Amniotic stem cell (primary cell): Measurements from ENCODE around the gene SLC29A3.

Source experiments
- DNase-seq: peaks from one replicate; lab custom pipeline; 2025; lab: John Stamatoyannopoulos, UW

SLC29A3 gene

GRCh38 chr10:71321386-71321785 is 2.3 kb downstream of the SLC29A3 start:
- no peak for DNase-seq

DNA sequence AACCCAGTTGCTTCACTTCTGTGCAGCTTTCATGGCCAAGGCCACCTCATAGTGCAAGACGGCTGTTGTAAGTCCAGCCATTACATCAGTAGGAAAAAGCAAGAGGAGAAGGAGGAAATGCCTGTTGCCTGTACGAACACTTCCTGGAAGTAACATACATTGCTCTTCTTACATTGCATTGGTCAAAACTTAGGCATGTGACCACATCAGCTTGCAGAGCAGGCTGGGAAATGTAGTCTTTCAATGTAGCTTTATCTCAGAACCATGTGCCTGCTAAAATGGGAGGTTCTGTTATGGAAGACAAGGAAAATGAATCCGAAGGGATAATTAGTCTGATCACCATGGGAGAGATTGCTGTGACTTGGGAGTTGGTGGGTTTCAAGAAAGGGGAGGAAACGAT is 4.3 kb downstream of the SLC29A3 start:
- no peak for DNase-seq

DNA sequence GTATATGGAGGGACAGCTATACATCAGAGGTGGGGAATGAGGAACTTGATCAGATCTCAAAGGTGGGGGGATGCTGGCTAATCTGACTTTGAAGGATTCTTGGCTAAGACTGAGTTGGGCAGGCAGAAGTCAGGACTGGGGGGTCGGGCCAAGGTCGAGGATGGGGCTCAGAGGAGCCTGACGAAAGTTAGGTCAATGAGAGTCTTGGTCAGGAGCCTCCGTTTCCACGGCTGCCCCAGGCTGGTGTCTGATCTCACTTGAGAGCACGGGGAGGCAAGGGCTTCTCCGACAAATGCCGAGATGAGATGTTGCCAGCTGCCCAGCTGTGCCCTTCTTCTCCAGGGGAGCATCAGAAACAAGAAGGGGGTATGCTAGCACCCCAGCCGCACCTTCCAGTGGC is 5.7 kb downstream of the SLC29A3 start:
- DNase-seq: no peak

- no peak for DNase-seq
These were observed 6.2 kb downstream of the SLC29A3 start for GRCh38 chr10:71325267-71325666.

- no peak for DNase-seq
These were observed 7.4 kb downstream of the SLC29A3 start for GRCh38 chr10:71326464-71326881.

DNA sequence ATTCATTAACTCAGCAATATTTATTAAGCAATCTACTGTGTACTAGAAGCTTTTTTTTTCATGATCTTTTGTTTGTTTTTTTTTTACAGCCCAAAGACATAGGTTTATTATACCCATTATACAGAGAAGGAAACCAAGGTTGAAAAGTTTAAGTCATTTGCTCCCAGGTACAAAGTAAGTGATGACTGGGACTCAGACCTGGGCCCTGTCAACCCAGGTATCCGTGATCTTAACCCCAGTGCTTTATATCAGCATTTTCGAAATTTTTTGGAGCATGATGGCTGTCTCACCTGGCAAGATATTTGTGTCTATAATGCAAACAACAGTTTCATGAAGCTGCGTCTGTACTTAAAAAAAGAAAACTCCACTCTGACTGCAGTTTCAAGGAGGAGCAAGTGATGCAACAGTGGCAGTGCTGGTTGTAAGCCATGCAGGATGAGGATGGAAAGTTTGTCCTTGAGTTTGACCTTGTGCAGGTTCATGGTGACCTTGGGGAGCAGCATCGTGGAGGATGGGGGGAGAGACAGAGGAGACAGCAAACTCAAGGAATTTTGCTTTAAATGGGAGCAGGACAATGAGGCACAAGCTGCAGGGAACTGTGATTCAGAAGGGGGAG is 11.8 kb downstream of the SLC29A3 start:
- DNase-seq: no peak

DNA sequence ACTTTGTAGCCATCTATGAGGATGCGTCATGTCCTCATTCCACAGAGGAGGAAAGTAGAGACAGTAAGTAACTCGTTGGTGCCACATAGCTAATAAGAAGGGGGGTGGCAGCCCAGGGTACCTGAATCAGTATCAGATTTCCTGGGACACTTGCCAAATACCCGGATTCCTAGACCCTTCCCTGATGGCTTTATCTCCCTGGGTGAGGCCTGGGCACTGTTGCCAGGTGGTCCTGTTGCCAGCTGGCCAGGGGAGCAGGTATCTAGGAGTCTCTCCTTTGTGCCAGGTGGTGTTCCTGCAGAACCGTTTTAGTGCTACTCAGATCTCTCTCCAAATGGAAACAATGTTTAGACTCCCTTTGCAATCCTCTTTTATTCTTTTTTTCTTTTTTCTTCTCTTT is 12.7 kb downstream of the SLC29A3 start:
- no peak for DNase-seq

DNA sequence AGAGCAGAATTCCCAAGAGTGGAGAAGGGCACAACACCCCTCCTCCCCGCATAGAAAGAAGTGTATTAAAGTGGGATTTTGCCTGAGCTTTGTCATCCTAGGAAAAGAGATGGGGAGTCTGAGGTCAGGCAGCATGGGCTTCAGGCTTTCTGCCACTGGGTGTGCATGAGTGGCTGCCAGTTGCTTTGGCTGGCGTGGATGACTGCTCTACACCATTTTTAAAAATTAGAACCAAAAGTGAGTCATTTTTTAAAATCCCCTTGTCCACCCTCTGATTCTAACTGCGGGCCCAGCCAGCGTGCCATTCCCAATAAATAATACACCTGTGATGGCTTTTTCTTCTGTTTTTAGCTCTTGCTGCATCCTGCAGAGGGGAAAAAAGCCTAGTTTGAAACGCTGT is 13.4 kb downstream of the SLC29A3 start:
- no peak for DNase-seq

GRCh38 chr10:71333129-71333887 is 14.2 kb downstream of the SLC29A3 start:
- DNase-seq: no peak

DNA sequence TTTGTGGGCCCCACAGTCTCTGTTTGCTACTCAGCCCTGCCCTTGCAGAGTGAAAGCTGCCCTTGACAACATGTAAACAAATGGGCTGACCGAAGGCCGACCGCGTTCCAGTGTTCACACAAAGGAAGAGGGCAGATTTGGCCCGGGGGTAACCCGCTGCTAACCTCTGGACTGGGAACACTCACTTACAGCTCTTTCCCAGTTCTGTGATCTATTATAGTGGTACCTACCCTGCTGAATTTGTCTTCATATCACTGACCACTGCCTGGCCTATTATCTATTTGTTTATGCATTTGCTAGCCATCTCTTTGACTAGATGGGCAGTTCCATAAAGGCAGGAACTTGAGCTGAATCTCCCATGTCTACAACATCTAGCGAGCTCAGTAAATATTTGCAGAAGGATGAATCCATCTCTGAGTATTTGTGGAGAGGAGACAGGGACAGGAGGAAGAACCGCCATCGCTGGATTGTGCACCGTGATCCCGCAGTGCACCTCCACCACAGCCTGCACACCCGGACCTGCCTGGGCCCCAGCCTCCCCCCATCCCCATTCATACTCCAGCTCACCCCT is 15.2 kb downstream of the SLC29A3 start:
- no peak for DNase-seq

GRCh38 chr10:71335173-71335708 is 16.2 kb downstream of the SLC29A3 start:
- DNase-seq: no peak

- DNase-seq: no peak
These were observed 17.6 kb downstream of the SLC29A3 start for GRCh38 chr10:71336632-71337031.

DNA sequence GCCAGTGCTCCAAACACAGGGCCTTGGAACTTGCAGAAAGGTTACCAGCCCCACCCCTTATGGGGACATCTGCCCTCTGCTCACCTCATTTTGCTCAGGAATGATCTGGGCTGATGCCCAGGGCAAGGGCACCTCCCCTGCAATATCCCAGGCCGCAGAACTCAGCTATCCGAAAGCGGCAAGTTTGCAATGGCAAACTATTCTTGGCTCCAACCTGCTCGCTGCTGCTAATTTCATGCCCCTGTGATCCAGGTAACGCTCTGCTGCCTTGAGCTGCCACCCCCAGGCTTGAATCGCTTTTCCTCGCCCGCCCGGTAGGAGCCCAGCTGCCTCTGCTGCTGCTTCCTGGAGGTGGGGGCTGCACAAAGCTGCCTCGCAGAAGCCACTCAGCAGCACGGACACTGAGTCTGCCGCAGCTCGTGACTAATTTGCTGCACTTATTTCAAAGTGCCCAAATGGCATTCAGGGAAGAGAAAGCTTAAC is 18.2 kb downstream of the SLC29A3 start:
- no peak for DNase-seq

GRCh38 chr10:71338728-71339495 is 19.9 kb downstream of the SLC29A3 start:
- no peak for DNase-seq

DNA sequence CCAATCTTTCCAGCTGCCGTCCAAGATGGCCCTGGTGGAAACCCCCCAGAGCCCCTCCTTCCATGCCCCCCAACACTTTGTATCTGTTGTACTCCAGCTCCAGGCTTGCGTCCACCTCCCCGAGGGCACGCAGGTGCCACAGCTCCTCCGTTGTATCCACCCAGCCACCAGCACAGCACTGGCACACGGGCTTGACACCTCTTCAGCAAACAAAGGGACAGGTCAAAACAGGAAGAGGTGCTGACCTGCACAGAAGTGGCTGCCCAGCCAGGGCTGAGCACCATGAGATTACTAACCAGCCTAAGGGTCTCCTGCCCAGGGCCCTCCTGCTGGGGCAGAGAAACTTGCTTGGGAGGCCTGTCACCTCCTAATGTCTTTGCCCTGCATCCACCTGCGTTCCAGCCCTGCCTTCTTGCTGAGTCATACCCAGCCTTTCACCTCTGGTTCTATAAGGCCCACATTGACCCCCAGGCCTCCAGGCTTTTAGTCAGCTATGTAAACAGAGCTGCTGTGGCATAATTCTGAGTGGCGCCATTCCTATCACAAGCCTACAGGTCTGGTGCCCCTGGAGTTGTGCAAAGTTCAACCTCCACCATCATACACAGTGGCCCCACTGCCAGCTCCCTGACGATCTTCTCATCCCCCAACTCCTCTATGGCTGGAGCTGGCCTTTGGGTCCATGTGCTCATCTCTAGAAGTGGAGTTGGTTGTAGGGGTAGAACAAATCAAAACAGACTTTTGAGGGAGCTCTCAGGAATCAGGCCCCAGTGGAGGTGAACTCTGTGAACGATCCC is 20.9 kb downstream of the SLC29A3 start:
- DNase-seq: no peak

- no peak for DNase-seq
These were observed 23.7 kb downstream of the SLC29A3 start for GRCh38 chr10:71342573-71343391.

- DNase-seq: no peak
These were observed 24.3 kb downstream of the SLC29A3 start for GRCh38 chr10:71343392-71343773.

DNA sequence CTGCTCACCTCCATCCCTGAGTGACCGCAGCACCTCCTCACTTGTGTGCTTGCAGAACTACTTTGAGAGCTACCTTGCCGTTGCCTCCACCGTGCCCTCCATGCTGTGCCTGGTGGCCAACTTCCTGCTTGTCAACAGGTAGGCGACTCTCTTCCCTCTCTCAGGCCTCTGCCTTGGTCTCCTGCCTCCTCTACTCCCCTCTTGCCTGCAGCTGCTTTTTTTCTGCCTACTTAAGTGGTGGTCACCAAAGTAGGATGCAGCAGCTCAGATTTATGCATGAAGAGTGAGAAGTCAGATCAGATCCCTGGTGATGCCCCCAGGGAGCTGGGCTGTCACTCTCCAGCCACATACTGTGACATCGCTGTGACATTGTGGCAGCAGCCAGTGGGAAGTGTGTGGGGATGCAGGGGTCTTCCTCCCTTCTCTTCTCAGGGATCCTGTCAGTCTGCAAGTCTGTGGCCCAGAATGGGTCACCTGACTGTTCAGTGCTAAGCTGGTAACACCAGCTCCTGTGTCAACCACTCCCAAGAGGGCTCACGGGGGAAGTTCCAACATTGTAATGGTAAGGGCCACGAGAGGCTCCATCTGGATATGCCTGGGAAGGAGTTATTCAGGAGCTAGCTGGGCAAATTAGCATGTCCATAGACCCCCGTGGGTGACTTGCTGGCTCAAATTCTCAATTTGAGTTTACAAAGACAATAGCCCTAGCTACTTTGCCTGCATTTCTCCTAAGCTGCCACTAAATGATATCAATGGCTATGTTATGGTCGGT is 25.3 kb downstream of the SLC29A3 start:
- DNase-seq: no peak

GRCh38 chr10:71344993-71345480 is 26.0 kb downstream of the SLC29A3 start:
- no peak for DNase-seq

DNA sequence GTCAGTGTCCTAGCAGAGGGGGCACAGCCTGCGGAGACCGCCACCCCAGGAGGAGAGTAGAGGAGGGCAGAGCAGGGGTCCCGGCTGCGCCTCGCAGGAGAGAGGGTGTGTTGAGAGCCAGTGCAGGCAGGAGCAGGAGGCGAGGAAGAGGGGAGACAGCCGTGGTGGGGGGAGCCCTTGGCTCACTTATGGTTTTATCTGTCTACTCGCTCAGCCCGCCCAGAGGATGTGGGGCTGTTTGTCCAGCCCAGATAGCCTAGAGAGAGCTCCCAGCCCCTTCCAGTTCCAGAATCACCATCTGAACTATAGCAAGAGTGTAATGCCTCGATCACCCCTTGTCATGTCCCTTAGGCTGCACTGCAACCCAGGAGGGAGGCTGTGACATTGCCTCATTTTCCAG is 26.6 kb downstream of the SLC29A3 start:
- DNase-seq: no peak
